ENCODE data around the gene PIH1D1. TPM values are rescaled to one million over a fixed set of nuclear protein-coding genes. Genes with fewer than 3 reads are reported as not detected.
A peak's percentile ranks its signal among the peaks of the same experiment; 100 is the strongest.

PIH1D1 gene
- total and polyA plus RNA-seq, 10 of the 15 experiments (the other 5 are each of a cell fraction or from before 2014, with no cell fraction given) = 16.1 to 153 (median 106) TPM

DNA sequence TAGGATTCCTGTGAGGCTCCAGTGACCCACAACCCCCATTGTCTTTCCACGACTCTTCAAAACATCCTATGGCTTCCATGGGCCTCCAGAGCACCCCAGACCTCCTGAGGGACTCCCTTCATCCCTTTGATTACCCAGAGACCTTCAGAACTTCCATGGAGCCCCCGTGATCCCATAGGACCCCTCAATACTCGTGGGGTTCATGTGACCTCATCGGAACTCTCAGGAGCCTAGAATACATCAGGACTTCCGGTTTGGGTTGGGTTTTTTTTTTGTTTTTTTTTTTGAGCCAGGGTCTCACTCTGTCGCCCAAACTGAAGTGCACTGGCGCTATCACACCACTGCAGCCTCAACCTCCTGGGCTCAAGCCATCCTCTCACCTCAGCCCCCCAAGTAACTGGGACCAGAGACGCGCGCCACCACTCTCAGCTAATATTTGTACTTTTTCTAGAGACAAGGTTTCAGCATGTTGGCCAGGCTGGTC, 2.2 kb upstream of the PIH1D1 start (continued):
- TF ChIP-seq, protein P1, sequence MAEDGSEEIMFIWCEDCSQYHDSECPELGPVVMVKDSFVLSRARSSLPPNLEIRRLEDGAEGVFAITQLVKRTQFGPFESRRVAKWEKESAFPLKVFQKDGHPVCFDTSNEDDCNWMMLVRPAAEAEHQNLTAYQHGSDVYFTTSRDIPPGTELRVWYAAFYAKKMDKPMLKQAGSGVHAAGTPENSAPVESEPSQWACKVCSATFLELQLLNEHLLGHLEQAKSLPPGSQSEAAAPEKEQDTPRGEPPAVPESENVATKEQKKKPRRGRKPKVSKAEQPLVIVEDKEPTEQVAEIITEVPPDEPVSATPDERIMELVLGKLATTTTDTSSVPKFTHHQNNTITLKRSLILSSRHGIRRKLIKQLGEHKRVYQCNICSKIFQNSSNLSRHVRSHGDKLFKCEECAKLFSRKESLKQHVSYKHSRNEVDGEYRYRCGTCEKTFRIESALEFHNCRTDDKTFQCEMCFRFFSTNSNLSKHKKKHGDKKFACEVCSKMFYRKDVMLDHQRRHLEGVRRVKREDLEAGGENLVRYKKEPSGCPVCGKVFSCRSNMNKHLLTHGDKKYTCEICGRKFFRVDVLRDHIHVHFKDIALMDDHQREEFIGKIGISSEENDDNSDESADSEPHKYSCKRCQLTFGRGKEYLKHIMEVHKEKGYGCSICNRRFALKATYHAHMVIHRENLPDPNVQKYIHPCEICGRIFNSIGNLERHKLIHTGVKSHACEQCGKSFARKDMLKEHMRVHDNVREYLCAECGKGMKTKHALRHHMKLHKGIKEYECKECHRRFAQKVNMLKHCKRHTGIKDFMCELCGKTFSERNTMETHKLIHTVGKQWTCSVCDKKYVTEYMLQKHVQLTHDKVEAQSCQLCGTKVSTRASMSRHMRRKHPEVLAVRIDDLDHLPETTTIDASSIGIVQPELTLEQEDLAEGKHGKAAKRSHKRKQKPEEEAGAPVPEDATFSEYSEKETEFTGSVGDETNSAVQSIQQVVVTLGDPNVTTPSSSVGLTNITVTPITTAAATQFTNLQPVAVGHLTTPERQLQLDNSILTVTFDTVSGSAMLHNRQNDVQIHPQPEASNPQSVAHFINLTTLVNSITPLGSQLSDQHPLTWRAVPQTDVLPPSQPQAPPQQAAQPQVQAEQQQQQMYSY (CRISPR knock-in tag; IDR thresholded peaks at IDR 0.05) = no peak
- TF ChIP-seq, protein P2, sequence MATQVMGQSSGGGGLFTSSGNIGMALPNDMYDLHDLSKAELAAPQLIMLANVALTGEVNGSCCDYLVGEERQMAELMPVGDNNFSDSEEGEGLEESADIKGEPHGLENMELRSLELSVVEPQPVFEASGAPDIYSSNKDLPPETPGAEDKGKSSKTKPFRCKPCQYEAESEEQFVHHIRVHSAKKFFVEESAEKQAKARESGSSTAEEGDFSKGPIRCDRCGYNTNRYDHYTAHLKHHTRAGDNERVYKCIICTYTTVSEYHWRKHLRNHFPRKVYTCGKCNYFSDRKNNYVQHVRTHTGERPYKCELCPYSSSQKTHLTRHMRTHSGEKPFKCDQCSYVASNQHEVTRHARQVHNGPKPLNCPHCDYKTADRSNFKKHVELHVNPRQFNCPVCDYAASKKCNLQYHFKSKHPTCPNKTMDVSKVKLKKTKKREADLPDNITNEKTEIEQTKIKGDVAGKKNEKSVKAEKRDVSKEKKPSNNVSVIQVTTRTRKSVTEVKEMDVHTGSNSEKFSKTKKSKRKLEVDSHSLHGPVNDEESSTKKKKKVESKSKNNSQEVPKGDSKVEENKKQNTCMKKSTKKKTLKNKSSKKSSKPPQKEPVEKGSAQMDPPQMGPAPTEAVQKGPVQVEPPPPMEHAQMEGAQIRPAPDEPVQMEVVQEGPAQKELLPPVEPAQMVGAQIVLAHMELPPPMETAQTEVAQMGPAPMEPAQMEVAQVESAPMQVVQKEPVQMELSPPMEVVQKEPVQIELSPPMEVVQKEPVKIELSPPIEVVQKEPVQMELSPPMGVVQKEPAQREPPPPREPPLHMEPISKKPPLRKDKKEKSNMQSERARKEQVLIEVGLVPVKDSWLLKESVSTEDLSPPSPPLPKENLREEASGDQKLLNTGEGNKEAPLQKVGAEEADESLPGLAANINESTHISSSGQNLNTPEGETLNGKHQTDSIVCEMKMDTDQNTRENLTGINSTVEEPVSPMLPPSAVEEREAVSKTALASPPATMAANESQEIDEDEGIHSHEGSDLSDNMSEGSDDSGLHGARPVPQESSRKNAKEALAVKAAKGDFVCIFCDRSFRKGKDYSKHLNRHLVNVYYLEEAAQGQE (IDR thresholded peaks at IDR 0.05; ENCODE audit: low read depth, low read length) = no peak
- TF ChIP-seq SMAD1 (IDR thresholded peaks at IDR 0.05; ENCODE audit: low read depth, partially characterized antibody) (peak; percentile 25), NR2C2 (IDR thresholded peaks at IDR 0.05; ENCODE audit: borderline replicate concordance, control insufficient read depth, insufficient read length, low read depth) (no peak), MEF2B (IDR thresholded peaks at IDR 0.05; ENCODE audit: partially characterized antibody, poor library complexity, severe bottlenecking) (peak; percentile 57), BACH1 (IDR thresholded peaks at IDR 0.05; ENCODE audit: borderline replicate concordance) (no peak), NFXL1 (IDR thresholded peaks at IDR 0.05; ENCODE audit: borderline replicate concordance) (no peak), RBBP5 (conservative IDR thresholded peaks at IDR 0.05) (no peak), RB1 (IDR thresholded peaks at IDR 0.05; ENCODE audit: borderline replicate concordance) (no peak), BHLHE40 (IDR thresholded peaks at IDR 0.05; ENCODE audit: borderline replicate concordance in 1 of 2, low read depth in 2 of 2, low read length in 1 of 2) (no peak), ZSCAN29 (IDR thresholded peaks at IDR 0.05) (no peak), IKZF2 (IDR thresholded peaks at IDR 0.05) (peak; percentile 61 to 69; a peak in 1 of 4 replicates), SMC3 (IDR thresholded peaks at IDR 0.05; ENCODE audit: borderline replicate concordance, low read length) (no peak), TCF3 (IDR thresholded peaks at IDR 0.05; ENCODE audit: borderline replicate concordance, insufficient read depth, low read depth, low read length) (no peak), HCFC1 (IDR thresholded peaks at IDR 0.05; ENCODE audit: low read length) (no peak), EGR1 (IDR thresholded peaks at IDR 0.05; ENCODE audit: borderline replicate concordance in 1 of 2, low read depth in 2 of 2, low read length in 2 of 2) (no peak), EED (IDR thresholded peaks at IDR 0.05; ENCODE audit: low read depth) (peak; percentile 60; the same call in 1 of the 2 replicates)
- TF ChIP-seq, protein P3, sequence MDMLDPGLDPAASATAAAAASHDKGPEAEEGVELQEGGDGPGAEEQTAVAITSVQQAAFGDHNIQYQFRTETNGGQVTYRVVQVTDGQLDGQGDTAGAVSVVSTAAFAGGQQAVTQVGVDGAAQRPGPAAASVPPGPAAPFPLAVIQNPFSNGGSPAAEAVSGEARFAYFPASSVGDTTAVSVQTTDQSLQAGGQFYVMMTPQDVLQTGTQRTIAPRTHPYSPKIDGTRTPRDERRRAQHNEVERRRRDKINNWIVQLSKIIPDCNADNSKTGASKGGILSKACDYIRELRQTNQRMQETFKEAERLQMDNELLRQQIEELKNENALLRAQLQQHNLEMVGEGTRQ (IDR thresholded peaks at IDR 0.05; ENCODE audit: borderline replicate concordance, low read depth, low read length) = no peak
- TF ChIP-seq, protein P4, sequence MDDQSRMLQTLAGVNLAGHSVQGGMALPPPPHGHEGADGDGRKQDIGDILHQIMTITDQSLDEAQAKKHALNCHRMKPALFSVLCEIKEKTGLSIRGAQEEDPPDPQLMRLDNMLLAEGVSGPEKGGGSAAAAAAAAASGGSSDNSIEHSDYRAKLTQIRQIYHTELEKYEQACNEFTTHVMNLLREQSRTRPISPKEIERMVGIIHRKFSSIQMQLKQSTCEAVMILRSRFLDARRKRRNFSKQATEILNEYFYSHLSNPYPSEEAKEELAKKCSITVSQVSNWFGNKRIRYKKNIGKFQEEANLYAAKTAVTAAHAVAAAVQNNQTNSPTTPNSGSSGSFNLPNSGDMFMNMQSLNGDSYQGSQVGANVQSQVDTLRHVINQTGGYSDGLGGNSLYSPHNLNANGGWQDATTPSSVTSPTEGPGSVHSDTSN (IDR thresholded peaks at IDR 0.05; ENCODE audit: insufficient replicate concordance, low read depth, low read length) = no peak
- TF ChIP-seq, protein P5, sequence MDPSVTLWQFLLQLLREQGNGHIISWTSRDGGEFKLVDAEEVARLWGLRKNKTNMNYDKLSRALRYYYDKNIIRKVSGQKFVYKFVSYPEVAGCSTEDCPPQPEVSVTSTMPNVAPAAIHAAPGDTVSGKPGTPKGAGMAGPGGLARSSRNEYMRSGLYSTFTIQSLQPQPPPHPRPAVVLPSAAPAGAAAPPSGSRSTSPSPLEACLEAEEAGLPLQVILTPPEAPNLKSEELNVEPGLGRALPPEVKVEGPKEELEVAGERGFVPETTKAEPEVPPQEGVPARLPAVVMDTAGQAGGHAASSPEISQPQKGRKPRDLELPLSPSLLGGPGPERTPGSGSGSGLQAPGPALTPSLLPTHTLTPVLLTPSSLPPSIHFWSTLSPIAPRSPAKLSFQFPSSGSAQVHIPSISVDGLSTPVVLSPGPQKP (IDR thresholded peaks at IDR 0.05; ENCODE audit: low read depth, low read length) = no peak
